HG02623 (cell line): Measurements from ENCODE around the gene PAIP2B.
"Not testable (repeated sequence)": the region's sequence is repeated elsewhere in the genome, so short reads cannot be mapped to it uniquely, and the experiment has no call there.

Experiments
- ATAC-seq: cut with Tn5 transposase; IDR thresholded peaks from one replicate; pipeline ENCODE4 v1.9.1; 2021; ENCODE audit warnings: moderate library complexity; ENCODE audit not compliant: unreplicated experiment

Gene PAIP2B

GRCh38 chr2:71226965-71227560 is at the start of gene PAIP2B:
PAIP2B (minus strand) TSS chr2:71227103; CDS start chr2:71202589, 24,514 bp downstream.
- peak; percentile 97 for ATAC-seq

- ATAC-seq: no peak
These were observed 49.0 kb upstream of the PAIP2B start for GRCh38 chr2:71275939-71276310.

- no peak for ATAC-seq
These were observed 42.7 kb upstream of the PAIP2B start for GRCh38 chr2:71269511-71270090.

GRCh38 chr2:71263386-71263785 is 36.5 kb upstream of the PAIP2B start:
- no peak for ATAC-seq

DNA sequence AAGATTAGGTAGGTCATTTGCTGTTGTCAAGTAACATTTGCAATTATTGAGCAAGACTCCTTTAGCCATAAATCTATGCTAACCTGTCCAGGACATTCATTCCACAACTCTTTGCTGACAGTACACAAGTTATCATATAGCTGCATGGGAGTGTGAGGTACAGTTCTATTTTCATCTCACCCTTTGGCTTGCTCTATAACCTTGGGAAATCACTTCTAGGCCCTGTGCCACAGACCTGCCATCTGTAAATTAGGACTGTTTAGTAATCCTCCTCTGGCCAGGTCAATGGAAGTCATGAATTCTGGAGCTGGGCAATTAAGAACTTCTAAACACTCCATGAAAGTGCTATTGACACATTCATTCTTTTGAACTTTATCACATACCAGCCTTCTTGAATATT is 34.6 kb upstream of the PAIP2B start:
- no peak for ATAC-seq

GRCh38 chr2:71256421-71256820 is 29.5 kb upstream of the PAIP2B start:
- ATAC-seq: no peak

GRCh38 chr2:71254776-71255175 is 27.9 kb upstream of the PAIP2B start:
- ATAC-seq: no peak

DNA sequence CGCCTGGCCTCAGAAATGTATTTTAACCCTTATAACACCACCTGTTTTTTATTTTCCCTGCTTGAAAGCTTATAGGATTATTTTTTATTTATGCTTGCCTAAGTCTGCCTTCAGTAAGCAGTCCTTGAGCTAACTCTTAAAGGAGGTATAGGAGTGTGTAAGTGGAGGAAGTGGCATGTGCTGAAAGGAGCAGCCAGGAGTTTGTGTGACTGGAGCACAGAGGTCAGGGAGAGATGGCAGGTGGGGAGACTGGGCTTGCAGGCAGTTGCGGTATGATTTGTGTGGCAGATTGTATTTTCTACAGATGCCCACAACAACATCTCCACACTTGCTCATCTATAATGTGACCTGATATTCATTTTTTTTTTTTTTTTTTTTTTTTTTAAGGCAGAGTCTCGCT is 27.2 kb upstream of the PAIP2B start:
- no peak for ATAC-seq

DNA sequence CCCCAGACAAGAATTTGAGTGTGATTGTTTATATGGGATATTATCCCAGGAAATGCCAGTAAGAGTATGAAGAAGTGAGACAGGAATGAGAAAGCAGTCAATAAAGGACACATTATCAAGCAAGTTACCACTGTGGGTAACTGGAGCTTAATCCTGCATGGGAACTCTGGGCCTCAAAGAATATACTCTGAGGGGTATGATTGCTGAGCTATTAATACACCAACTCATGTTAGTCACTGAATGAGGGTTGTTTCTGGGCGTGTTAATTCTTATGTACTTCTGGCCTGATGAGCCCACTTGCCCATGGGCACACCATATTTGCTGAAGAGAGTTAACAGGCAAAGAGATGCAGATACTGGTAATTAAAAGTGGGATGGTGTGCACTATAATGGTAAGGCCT is 26.6 kb upstream of the PAIP2B start:
- no peak for ATAC-seq

- no peak for ATAC-seq
These were observed 26.0 kb upstream of the PAIP2B start for GRCh38 chr2:71252862-71253261.

- no peak for ATAC-seq
These were observed 24.0 kb upstream of the PAIP2B start for GRCh38 chr2:71250935-71251334.

DNA sequence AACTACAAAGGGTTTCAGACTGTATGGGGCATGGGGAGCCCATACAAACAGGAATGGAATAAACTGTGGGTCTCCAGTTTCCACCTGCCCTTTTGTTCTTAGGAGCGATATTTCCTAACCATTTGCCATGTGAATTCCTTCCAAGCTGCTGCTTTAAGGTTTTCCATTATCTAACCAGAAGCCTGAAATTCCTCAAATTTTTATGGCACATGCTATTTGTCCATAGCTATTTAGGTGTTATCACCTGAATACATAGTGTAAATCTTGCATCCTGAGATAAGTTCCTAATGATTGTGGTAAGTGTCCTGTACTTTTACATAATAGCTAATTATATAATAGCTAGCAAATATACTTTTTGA is 17.4 kb upstream of the PAIP2B start:
- no peak for ATAC-seq

DNA sequence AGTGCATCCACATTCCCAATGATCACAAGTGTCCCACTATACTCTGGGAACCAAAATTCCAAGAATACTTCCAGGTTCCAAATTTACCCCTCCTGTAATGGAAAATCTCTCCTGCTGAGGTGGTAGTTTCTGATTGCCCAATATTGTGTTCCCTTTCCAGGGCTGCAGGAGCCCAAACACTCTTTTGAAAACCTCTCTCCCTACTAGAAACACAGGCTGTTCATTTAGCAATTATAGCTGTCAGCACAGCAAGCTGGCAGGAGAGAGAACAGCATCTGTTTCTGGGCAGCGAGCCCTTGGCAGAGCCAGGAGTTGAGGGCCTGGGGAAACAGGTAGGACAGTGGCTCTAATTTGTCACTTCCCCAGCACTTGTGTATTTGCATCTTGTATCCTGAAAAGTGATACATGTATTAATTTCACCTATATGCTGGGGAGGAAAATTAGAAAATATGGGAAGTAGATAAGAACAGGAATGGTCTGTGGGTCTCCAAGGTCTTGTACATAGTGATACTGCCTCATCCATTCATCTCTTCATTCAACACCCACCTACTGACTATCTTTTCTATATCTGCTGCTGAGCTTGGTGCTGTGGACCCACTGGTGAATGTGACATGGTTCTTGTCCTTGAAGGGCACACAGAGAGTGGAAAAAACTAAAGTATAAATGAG is 16.9 kb upstream of the PAIP2B start:
- no peak for ATAC-seq

DNA sequence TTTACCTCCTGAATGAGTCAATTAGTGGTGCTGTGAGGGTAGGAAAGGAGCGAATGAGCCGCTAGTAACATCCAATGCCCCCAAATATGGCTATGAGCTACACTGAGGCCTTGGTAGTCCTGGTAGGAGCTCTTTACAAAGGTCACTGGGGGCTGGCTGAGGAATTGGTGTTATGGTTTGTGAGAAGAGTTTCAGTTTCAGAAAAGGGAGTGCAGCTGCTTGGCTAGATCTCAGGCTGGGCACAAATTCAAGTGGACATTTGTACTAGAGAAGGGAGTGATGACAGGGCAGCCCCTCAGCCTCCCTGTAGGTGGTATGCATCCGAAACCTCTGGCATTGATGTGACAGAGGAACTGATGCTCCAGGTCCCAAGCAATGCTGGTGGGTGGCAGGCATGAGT is 13.9 kb upstream of the PAIP2B start:
- no peak for ATAC-seq

DNA sequence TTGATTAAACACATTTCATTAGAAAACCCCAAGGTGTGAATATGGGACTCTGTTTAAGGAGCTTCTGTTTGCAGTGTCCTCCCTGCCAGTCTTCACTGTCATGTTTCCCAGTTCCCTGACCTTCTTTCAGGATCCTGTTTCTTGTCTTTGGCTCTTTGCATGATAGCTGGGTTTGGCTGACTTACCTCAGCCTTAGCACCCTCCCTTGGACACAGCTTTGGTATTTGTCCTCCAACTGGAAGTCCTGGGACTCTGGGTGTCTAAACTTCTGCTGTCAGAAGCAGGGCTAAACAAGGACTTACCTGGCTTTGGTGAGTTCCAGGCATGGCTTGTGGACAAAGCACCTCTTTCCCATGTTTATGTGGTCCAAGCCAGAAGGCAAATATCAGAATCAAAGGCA is 11.2 kb upstream of the PAIP2B start:
- no peak for ATAC-seq

DNA sequence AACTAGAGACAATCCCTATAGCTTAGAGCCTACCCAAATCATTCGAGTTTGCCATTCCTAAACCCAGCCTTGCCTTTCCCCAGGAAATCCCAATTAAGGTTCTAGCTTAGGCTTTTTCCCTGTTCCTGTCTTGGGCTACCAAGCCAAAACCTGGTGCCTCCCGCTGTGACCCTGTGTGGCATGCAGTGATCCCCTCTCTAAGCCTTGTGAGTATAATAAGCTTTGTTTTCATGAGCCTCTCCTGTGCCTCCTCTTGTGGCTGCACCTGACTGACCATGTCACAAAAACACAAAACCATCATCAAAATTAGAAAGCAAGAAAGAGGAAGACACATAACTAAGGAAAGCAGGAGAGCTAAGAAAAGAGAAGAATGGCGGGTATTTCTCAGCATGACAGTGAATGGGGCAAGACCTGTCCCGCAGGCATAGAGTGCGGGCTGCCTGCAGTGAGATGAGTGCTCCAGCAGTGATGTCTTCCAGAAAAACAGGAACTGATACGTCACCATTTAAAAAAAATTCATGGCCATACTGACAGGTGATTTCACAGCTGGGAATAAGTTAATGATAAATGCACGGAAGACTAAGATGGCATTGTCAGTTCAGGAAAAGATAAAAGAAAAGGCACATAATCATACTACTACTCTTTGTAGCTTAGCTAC is 9.2 kb upstream of the PAIP2B start:
- ATAC-seq: no peak

DNA sequence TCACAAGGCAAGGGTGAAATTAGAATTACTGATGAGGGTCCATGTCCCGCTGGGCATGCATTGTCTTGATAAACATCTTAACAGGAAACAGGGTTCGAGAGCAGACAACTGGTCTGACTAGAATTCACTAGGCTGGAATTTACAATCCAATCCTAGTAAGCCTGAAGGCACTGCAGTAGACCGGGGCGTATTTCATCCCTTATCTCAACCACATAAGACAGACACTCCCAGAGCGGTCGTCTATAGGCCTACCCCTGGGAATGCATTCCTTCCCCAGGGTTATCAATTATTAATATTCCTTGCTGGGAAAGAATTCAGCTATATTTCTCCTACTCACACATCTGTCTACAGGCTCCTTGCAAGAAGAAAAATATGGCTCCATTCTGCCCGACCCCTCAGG is 6.2 kb upstream of the PAIP2B start:
- ATAC-seq: not testable (repeated sequence)

GRCh38 chr2:71226096-71226964 is 573 bp downstream of the PAIP2B start:
- peak; percentile 3 for ATAC-seq

GRCh38 chr2:71224935-71225334 is 2.0 kb downstream of the PAIP2B start:
- no peak for ATAC-seq

DNA sequence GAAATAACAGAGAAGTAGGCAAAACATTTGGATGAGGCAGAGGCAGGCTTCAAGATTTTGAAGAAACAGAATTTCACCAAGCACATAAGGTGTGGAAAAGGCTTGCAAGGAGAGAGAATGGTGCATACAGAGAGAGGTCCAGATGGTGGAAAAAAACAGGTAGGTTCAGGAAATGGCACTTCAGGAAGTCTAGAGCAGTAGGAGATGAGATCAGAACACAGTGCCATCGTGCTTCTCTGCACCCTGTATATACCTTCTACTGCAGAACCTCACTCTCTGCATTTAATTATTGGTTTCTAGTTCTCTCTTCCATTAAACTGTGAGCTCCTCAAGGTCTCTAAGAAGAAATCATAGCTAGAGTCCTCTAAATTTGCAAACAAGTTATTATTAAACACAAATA is 2.4 kb downstream of the PAIP2B start:
- ATAC-seq: no peak

DNA sequence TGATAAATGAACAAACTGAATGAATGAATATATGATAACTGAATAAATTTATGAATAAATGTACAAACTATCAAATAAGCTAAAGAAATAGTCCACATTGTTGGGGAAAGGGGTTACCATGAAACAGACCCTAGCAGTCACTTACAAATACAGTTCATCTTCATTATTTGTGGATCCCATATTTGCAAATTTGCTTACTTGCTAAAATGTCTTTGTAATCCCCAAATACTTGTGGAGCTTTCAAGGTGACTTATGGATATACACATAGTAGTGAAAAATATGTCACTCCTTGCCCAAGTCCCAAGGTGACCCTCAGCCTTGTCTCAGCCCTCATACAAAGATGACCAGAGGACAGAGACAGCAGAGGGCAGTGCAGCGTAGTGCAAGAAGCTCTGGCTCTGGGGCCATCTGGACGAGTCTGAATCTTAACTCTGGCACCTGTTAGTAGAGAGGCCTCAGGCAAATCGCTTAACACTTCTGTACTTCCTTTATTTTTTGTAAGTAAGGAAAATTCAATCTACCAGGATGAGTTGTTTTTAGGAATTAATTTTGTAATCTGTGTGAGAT is 3.1 kb downstream of the PAIP2B start:
- no peak for ATAC-seq
